IMR-90 (cell line): Measurements from ENCODE around the gene ZNF423. TPM values are rescaled to one million over a fixed set of nuclear protein-coding genes. Genes with fewer than 3 reads are reported as not detected.

Experiments
- ATAC-seq: fragments of 200-7000 bp; cut with Tn5 transposase; 2 replicates; pipeline ENCODE4 v1.9.1; 2020; ENCODE audit warnings: low read depth, mild to moderate bottlenecking, moderate library complexity
- BruUV-seq: library from RNA; stranded (reverse); fragments of 400-500 nt; replicated peaks from 2 replicates; lab custom pipeline; 2021; lab: Mats Ljungman, UMichigan
- CTCF ChIA-PET: fragments of 300-600 bp; formaldehyde crosslinking; extraction: SDS; loops from one replicate; lab custom pipeline; 2021; ENCODE audit warnings: antibody characterized with exemption; lab: Yijun Ruan, JAX
- POLR2A ChIA-PET: fragments of 300-600 bp; sonication (Branson Sonifier 250); formaldehyde crosslinking; loops from one replicate; lab custom pipeline; 2022; ENCODE audit warnings: antibody characterized with exemption; ENCODE audit not compliant: unreplicated experiment; lab: Charles Lee
- DNase-seq: peaks from one replicate; pipeline ENCODE4 v3.0.0; 2013
- H2AFZ ChIP-seq: replicated peaks from 2 replicates; pipeline ENCODE3; 2013; ENCODE audit warnings: low read length, mild to moderate bottlenecking; ENCODE audit not compliant: poor library complexity
- H2AK5ac ChIP-seq: 2 replicates; pipeline ENCODE4 v1.6.1; 2013; ENCODE audit warnings: low read depth, low read length, inconsistent platforms
- H2AK9ac ChIP-seq: replicated peaks from 2 replicates; pipeline ENCODE3; 2013; ENCODE audit warnings: mild to moderate bottlenecking, low read depth, low read length, moderate library complexity; ENCODE audit not compliant: poor library complexity
- H2BK120ac ChIP-seq: 2 replicates; pipeline ENCODE4 v1.6.1; 2013; ENCODE audit warnings: low read depth, low read length, inconsistent platforms
- H2BK15ac ChIP-seq: 3 replicates; pipeline ENCODE4 v1.6.1; 2013; ENCODE audit warnings: low read depth, low read length, inconsistent platforms
- H2BK20ac ChIP-seq: 2 replicates; pipeline ENCODE4 v1.6.1; 2013; ENCODE audit warnings: low read depth, mild to moderate bottlenecking, inconsistent platforms, low read length, moderate library complexity
- H2BK5ac ChIP-seq: 2 replicates; pipeline ENCODE4 v1.6.1; 2013; ENCODE audit warnings: mild to moderate bottlenecking, low read depth, low read length, inconsistent platforms; ENCODE audit not compliant: poor library complexity, severe bottlenecking
- H3K14ac ChIP-seq: replicated peaks from 2 replicates; pipeline ENCODE4 v1.6.1; 2013; ENCODE audit warnings: low read depth, low read length, inconsistent platforms
- H3K18ac ChIP-seq: 2 replicates; pipeline ENCODE4 v1.6.1; 2013; ENCODE audit warnings: low read depth, low read length, control low read depth
- H3K23ac ChIP-seq: 2 replicates; pipeline ENCODE4 v1.6.1; 2013; ENCODE audit warnings: low read depth, low read length, inconsistent platforms
- H3K27ac ChIP-seq: 2 replicates; pipeline ENCODE4 v1.5.1; 2013; ENCODE audit warnings: mild to moderate bottlenecking, control low read depth, low read length; ENCODE audit not compliant: insufficient read depth
- H3K27me3 ChIP-seq: 2 replicates; pipeline ENCODE4 v1.6.1; 2013; ENCODE audit warnings: low read length; ENCODE audit not compliant: control insufficient read depth, insufficient read depth
- H3K36me3 ChIP-seq: 2 replicates; pipeline ENCODE4 v1.6.1; 2013; ENCODE audit warnings: low read length, mixed read lengths; ENCODE audit not compliant: control insufficient read depth, insufficient read depth
- H3K4ac ChIP-seq: 2 replicates; pipeline ENCODE4 v1.6.1; 2013; ENCODE audit warnings: low read depth, low read length, inconsistent platforms
- H3K4me1 ChIP-seq: 2 replicates; pipeline ENCODE4 v1.6.1; 2013; ENCODE audit warnings: low read length, mixed read lengths; ENCODE audit not compliant: control insufficient read depth, insufficient read depth
- H3K4me2 ChIP-seq: 2 replicates; pipeline ENCODE4 v1.6.1; 2013; ENCODE audit warnings: low read depth, mild to moderate bottlenecking, control low read depth, low read length, moderate library complexity
- H3K4me3 ChIP-seq: 2 replicates; pipeline ENCODE4 v1.5.1; 2013; ENCODE audit warnings: low read depth, mild to moderate bottlenecking, control low read depth, low read length, moderate library complexity; ENCODE audit not compliant: insufficient read depth
- H3K56ac ChIP-seq: 2 replicates; pipeline ENCODE4 v1.6.1; 2013; ENCODE audit warnings: low read length, inconsistent platforms; ENCODE audit not compliant: insufficient read depth; ENCODE audit errors: extremely low read depth
- H3K79me1 ChIP-seq, 2 experiments: 2 replicates each; pipeline ENCODE4 v1.6.1; 2013; ENCODE audit warnings: low read length in 2 of 2, inconsistent platforms in 1 of 2, low read depth in 1 of 2
- H3K9ac ChIP-seq: 2 replicates; pipeline ENCODE4 v1.6.1; 2013; ENCODE audit warnings: low read depth, low read length, control low read depth
- H3K9me1 ChIP-seq: 2 replicates; pipeline ENCODE4 v1.6.1; 2013; ENCODE audit warnings: low read length, inconsistent platforms; ENCODE audit not compliant: insufficient read depth
- H3K9me3 ChIP-seq: 2 replicates; pipeline ENCODE4 v1.6.1; 2013; ENCODE audit warnings: low read length; ENCODE audit not compliant: control insufficient read depth, insufficient read depth
- H4K20me1 ChIP-seq: 2 replicates; pipeline ENCODE4 v1.6.1; 2013; ENCODE audit warnings: low read length, inconsistent platforms; ENCODE audit not compliant: insufficient read depth
- H4K5ac ChIP-seq: 2 replicates; pipeline ENCODE4 v1.6.1; 2013; ENCODE audit warnings: mild to moderate bottlenecking, low read depth, low read length, control low read depth
- H4K8ac ChIP-seq, 2 experiments: 2 replicates each; pipeline ENCODE4 v1.6.1; 2013; ENCODE audit warnings: low read depth in 2 of 2, low read length in 2 of 2, control low read depth in 1 of 2, inconsistent platforms in 1 of 2
- H4K91ac ChIP-seq: 2 replicates; pipeline ENCODE4 v1.6.1; 2013; ENCODE audit warnings: low read depth, low read length, inconsistent platforms; ENCODE audit not compliant: insufficient read depth
- CHD1 ChIP-seq: IDR thresholded peaks from 2 replicates; pipeline ENCODE4 v1.6.1; 2012; ENCODE audit warnings: low read depth, low read length, improper control_type of control experiment
- FOS ChIP-seq: fragments of 150-350 bp; IDR thresholded peaks from 2 replicates; pipeline ENCODE4 v1.6.1; 2016; ENCODE audit warnings: low read depth, low read length
- MXI1 ChIP-seq: IDR thresholded peaks from 2 replicates; pipeline ENCODE4 v1.6.1; 2012; ENCODE audit warnings: low read depth, mild to moderate bottlenecking, low read length, moderate library complexity, borderline replicate concordance
- RCOR1 ChIP-seq: IDR thresholded peaks from 2 replicates; pipeline ENCODE4 v1.6.1; 2012; ENCODE audit warnings: mild to moderate bottlenecking, low read length, improper control_type of control experiment; ENCODE audit not compliant: insufficient replicate concordance
- SMC3 ChIP-seq: fragments of 150-350 bp; IDR thresholded peaks from 2 replicates; pipeline ENCODE4 v1.6.1; 2016; ENCODE audit warnings: low read depth, mild to moderate bottlenecking, antibody characterized with exemption, low read length, moderate library complexity
- WGBS, 2 experiments: methylation state at CpG; one replicate each; pipeline versions ENCODE4 v1.1.5 to v1.1.7; 2013; ENCODE audit warnings: missing lambda C conversion rate in 2 of 2; ENCODE audit not compliant: insufficient read length in 1 of 2; ENCODE audit errors: extremely low coverage in 2 of 2; 5-methylcytosine and 5-hydroxymethylcytosine counted together
- dilution Hi-C: fragments of 300-500 bp; cut with HindIII; formaldehyde crosslinking; loops from one replicate; pipeline ENCODE4 v1.14.3; 2018; ENCODE audit warnings: low sequenced_read_pairs; ENCODE audit not compliant: unreplicated experiment
- in situ Hi-C: fragments of 300-500 bp; cut with MboI; formaldehyde crosslinking; loops from 3 replicates; pipeline ENCODE4 v1.14.3; 2019; ENCODE audit warnings: low sequenced_read_pairs, inconsistent platforms, mixed read lengths
- intact Hi-C: fragments of 100-400 bp; cut with micrococcal nuclease; formaldehyde crosslinking; loops from 2 replicates; pipeline ENCODE4 v1.10.0; 2022
- polyA plus RNA-seq, 3 experiments: library from polyadenylated mRNA; depleted of rRNA; stranded (reverse); fragments of >200 nt; gene quantifications; 2 replicates each; pipeline ENCODE4 v1.2.3, GENCODE V29; 2012; ENCODE audit warnings: low replicate concordance in 1 of 3
- total RNA-seq: library from RNA; depleted of rRNA; stranded (reverse); fragments of >200 nt; gene quantifications from 2 replicates; pipeline ENCODE4 v1.2.3, GENCODE V29; 2012
- TF ChIP-seq, protein P1 (sequence below): fragments of 150-350 bp; IDR thresholded peaks from 2 replicates; pipeline ENCODE4 v1.6.1; 2016; ENCODE audit warnings: low read depth, mild to moderate bottlenecking, low read length, moderate library complexity, borderline replicate concordance
- TF ChIP-seq, protein P2 (sequence below): conservative IDR thresholded peaks from 2 replicates; pipeline ENCODE4 v1.5.1; 2012; ENCODE audit warnings: mild to moderate bottlenecking, low read depth, low read length, improper control_type of control experiment

Gene ZNF423
- total and polyA plus RNA-seq, 2 of the 4 experiments (the other 2 are of a cell fraction), result under 0.01 to 0.10 TPM

DNA sequence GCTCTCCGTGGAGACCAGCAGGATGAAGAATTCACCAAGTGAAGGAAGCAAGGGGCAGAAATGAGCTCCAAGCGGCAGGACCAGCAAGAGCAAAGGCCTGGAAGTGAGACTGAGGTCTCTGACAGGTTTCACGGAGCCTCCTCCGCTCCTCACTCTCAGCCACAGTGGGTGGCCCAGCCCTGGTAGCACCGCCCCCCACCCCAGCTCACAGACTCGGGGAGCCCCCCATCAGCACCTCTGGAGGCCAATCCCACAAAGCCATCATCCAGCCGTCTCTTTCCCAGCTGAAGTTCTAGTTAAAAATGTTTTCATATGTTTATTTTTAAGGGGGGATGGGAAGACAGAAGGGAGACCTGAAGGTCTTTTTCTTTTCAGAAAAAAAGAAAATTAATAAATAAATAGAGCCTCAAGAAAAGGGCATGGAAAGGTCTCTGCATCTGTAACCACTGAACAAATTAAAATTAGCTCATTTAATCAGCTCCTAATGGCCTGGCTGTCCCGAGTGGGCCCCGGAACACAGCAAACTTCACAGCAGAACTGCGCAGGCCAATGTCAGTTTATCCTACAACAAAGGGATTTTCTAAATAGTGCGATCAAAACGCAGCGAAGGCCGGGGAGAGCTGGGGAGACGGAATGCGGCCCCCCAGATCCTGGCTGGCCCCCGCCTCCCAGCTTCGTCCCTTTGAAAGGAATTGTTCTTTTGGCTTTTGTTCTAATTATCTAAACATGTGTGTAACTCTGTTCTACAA is 190.3 kb downstream of the ZNF423 start:
- Histone ChIP-seq H2AK5ac (no peak overlapping the region), H3K36me3 (no peaks in the 10 kb centered on the region), H3K56ac (no peak overlapping the region), H3K14ac (no peak overlapping the region), H4K91ac (no peak overlapping the region), H4K5ac (no peak overlapping the region), H4K8ac (no peak overlapping the region), H4K20me1 (no peaks in the 10 kb centered on the region), H2AFZ (no peak overlapping the region), H2BK5ac (no peak overlapping the region), H3K79me1 (no peaks in the 10 kb centered on the region), H2BK15ac (no peak overlapping the region), H3K18ac (no peak overlapping the region), H3K23ac (no peak overlapping the region), H3K27me3 (peaks cover 23% of the 10 kb centered on the region), H3K9me3 (no peaks in the 10 kb centered on the region), H3K4me2 (no peak overlapping the region), H2AK9ac (no peak overlapping the region), H3K27ac (no peak overlapping the region), H3K9me1 (no peaks in the 10 kb centered on the region), H3K4ac (no peak overlapping the region), H3K4me3 (no peak overlapping the region), H3K9ac (no peak overlapping the region), H2BK120ac (no peak overlapping the region), H2BK20ac (no peak overlapping the region), H3K4me1 (no peaks in the 10 kb centered on the region)
- DNase-seq (no peak), ATAC-seq (no peak)
- WGBS, 2 experiments, result no CpG with 5 or more reads among the region's 18 CpGs
- in situ Hi-C loops, result no loop called here
- TF ChIP-seq FOS (no peak), MXI1 (no peak), SMC3 (no peak), RCOR1 (no peak), CHD1 (no peak)
- TF ChIP-seq, protein P1, sequence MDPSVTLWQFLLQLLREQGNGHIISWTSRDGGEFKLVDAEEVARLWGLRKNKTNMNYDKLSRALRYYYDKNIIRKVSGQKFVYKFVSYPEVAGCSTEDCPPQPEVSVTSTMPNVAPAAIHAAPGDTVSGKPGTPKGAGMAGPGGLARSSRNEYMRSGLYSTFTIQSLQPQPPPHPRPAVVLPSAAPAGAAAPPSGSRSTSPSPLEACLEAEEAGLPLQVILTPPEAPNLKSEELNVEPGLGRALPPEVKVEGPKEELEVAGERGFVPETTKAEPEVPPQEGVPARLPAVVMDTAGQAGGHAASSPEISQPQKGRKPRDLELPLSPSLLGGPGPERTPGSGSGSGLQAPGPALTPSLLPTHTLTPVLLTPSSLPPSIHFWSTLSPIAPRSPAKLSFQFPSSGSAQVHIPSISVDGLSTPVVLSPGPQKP, result no peak
- TF ChIP-seq, protein P2, sequence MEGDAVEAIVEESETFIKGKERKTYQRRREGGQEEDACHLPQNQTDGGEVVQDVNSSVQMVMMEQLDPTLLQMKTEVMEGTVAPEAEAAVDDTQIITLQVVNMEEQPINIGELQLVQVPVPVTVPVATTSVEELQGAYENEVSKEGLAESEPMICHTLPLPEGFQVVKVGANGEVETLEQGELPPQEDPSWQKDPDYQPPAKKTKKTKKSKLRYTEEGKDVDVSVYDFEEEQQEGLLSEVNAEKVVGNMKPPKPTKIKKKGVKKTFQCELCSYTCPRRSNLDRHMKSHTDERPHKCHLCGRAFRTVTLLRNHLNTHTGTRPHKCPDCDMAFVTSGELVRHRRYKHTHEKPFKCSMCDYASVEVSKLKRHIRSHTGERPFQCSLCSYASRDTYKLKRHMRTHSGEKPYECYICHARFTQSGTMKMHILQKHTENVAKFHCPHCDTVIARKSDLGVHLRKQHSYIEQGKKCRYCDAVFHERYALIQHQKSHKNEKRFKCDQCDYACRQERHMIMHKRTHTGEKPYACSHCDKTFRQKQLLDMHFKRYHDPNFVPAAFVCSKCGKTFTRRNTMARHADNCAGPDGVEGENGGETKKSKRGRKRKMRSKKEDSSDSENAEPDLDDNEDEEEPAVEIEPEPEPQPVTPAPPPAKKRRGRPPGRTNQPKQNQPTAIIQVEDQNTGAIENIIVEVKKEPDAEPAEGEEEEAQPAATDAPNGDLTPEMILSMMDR, result no peak
- no TSS peak for BruUV-seq
- CTCF ChIA-PET, result no interaction called here
- dilution Hi-C loops, result no loop called here
- intact Hi-C loops, result no loop called here
- POLR2A ChIA-PET, result no interaction called here
